DOHH2 (cell line): Measurements from ENCODE around the gene RETREG2.

Experiments
- H3F3A ChIP-seq: fragments of 200-600 bp; sonication (generic), shearing (Covaris generic); 2 replicates; pipeline ENCODE4 v1.6.0; 2016; ENCODE audit warnings: antibody characterized with exemption, mild to moderate bottlenecking; ENCODE audit not compliant: control insufficient read depth, insufficient read depth
- H3K27ac ChIP-seq: fragments of 200-600 bp; sonication (generic); 2 replicates; pipeline ENCODE4 v1.5.1; 2014; ENCODE audit warnings: low read depth, mild to moderate bottlenecking, low read length, moderate library complexity
- H3K27me3 ChIP-seq: fragments of 200-600 bp; sonication (generic); 2 replicates; pipeline ENCODE4 v1.6.1; 2014; ENCODE audit warnings: mild to moderate bottlenecking, low read length, mixed read lengths; ENCODE audit not compliant: control insufficient read depth
- H3K36me3 ChIP-seq: fragments of 200-600 bp; sonication (generic); 2 replicates; pipeline ENCODE4 v1.6.1; 2014; ENCODE audit warnings: mild to moderate bottlenecking, low read length, moderate library complexity, mixed read lengths; ENCODE audit not compliant: control insufficient read depth
- H3K4me1 ChIP-seq: fragments of 200-600 bp; sonication (generic); 2 replicates; pipeline ENCODE4 v1.6.1; 2014; ENCODE audit warnings: mild to moderate bottlenecking, low read length, mixed read lengths; ENCODE audit not compliant: control insufficient read depth
- H3K4me2 ChIP-seq: fragments of 200-600 bp; sonication (generic); 2 replicates; pipeline ENCODE4 v1.6.0; 2014; ENCODE audit warnings: mild to moderate bottlenecking, low read length, moderate library complexity
- H3K4me3 ChIP-seq: fragments of 200-600 bp; sonication (generic); 2 replicates; pipeline ENCODE4 v1.5.1; 2014; ENCODE audit warnings: mild to moderate bottlenecking, low read length, mixed read lengths
- H3K79me2 ChIP-seq: fragments of 200-600 bp; sonication (generic); 2 replicates; pipeline ENCODE4 v1.6.1; 2014; ENCODE audit warnings: mild to moderate bottlenecking, low read length, mixed read lengths; ENCODE audit not compliant: control insufficient read depth
- H3K9me2 ChIP-seq: fragments of 200-600 bp; sonication (generic); replicated peaks from 2 replicates; pipeline ENCODE4 v1.6.1; 2014; ENCODE audit warnings: mild to moderate bottlenecking, low read length, mixed read lengths; ENCODE audit not compliant: control insufficient read depth
- H3K9me3 ChIP-seq: fragments of 200-600 bp; sonication (generic); 2 replicates; pipeline ENCODE4 v1.6.1; 2014; ENCODE audit warnings: antibody characterized with exemption, low read length, mixed read lengths; ENCODE audit not compliant: control insufficient read depth, insufficient read depth
- H4K20me1 ChIP-seq: fragments of 200-600 bp; sonication (generic); 2 replicates; pipeline ENCODE4 v1.6.0; 2014; ENCODE audit warnings: low read depth, mild to moderate bottlenecking, antibody characterized with exemption, low read length, moderate library complexity; ENCODE audit not compliant: control insufficient read depth, insufficient read depth
- CTCF ChIP-seq: fragments of 200-600 bp; sonication (generic); IDR thresholded peaks from one replicate; pipeline ENCODE4 v1.5.1; 2014; ENCODE audit warnings: antibody characterized with exemption, mild to moderate bottlenecking, low read depth, low read length; ENCODE audit not compliant: poor library complexity, severe bottlenecking
- EZH2phosphoT487 ChIP-seq: fragments of 200-600 bp; sonication (generic); IDR thresholded peaks from 2 replicates; pipeline ENCODE4 v1.6.1; 2017; ENCODE audit warnings: borderline replicate concordance, mild to moderate bottlenecking, antibody characterized with exemption, low read length, moderate library complexity, mixed read lengths

RETREG2 gene

GRCh38 chr2:219131327-219131726, 46.7 kb upstream of the RETREG2 start:
- Histone ChIP-seq H3K9me3 (no peaks in the 10 kb centered on the region), H3K9me2 (no peaks in the 10 kb centered on the region), H3K79me2 (no peaks in the 10 kb centered on the region), H3K4me3 (no peak overlapping the region), H4K20me1 (no peaks in the 10 kb centered on the region), H3K4me1 (no peaks in the 10 kb centered on the region), H3F3A (no peaks in the 10 kb centered on the region), H3K36me3 (no peaks in the 10 kb centered on the region), H3K4me2 (no peak overlapping the region), H3K27ac (no peak overlapping the region), H3K27me3 (no peaks in the 10 kb centered on the region)
- TF ChIP-seq EZH2phosphoT487 (no peak), CTCF (no peak)

- TF ChIP-seq EZH2phosphoT487 (no peak), CTCF (no peak)
- Histone ChIP-seq H3K9me2 (no peaks in the 10 kb centered on the region), H3K4me1 (no peaks in the 10 kb centered on the region), H3K36me3 (no peaks in the 10 kb centered on the region), H3K27ac (no peak overlapping the region), H3K4me2 (no peak overlapping the region), H3K79me2 (no peaks in the 10 kb centered on the region), H3F3A (no peaks in the 10 kb centered on the region), H3K27me3 (no peaks in the 10 kb centered on the region), H4K20me1 (no peaks in the 10 kb centered on the region), H3K9me3 (no peaks in the 10 kb centered on the region), H3K4me3 (no peak overlapping the region)
These were observed 46.3 kb upstream of the RETREG2 start for GRCh38 chr2:219131744-219132143.

GRCh38 chr2:219133976-219134375, 44.1 kb upstream of the RETREG2 start:
- Histone ChIP-seq H3K27ac (no peak overlapping the region), H3K9me3 (no peaks in the 10 kb centered on the region)

More at GRCh38 chr2:219133976-219134375, 44.1 kb upstream of the RETREG2 start:
- Histone ChIP-seq H3K4me1 (no peaks in the 10 kb centered on the region), H3K9me2 (no peaks in the 10 kb centered on the region), H3K79me2 (no peaks in the 10 kb centered on the region), H3K4me2 (no peak overlapping the region), H3K4me3 (no peak overlapping the region), H3K27me3 (no peaks in the 10 kb centered on the region), H3F3A (no peaks in the 10 kb centered on the region), H4K20me1 (no peaks in the 10 kb centered on the region), H3K36me3 (no peaks in the 10 kb centered on the region)
- TF ChIP-seq EZH2phosphoT487: no peak
- no peak for TF ChIP-seq CTCF
